GM12864 (cell line): ENCODE data around the gene FAM180A.
"Not testable (repeated sequence)": the region's sequence is repeated elsewhere in the genome, so short reads cannot be mapped to it uniquely, and the experiment has no call there.

ENCODE experiments used
- DNase-seq: peaks from one replicate; pipeline ENCODE4 v3.0.0-alpha.2; 2011; ENCODE audit warnings: low read depth
- H3K4me3 ChIP-seq: 2 replicates; pipeline ENCODE4 v1.5.1; 2011; ENCODE audit warnings: mild to moderate bottlenecking, low read depth, low read length, control low read depth
- CTCF ChIP-seq: IDR thresholded peaks from 2 replicates; pipeline ENCODE4 v1.5.1; 2011; ENCODE audit warnings: low read depth, mild to moderate bottlenecking, moderate library complexity, low read length, control low read depth, inconsistent platforms; ENCODE audit errors: missing control alignments

Gene FAM180A

DNA sequence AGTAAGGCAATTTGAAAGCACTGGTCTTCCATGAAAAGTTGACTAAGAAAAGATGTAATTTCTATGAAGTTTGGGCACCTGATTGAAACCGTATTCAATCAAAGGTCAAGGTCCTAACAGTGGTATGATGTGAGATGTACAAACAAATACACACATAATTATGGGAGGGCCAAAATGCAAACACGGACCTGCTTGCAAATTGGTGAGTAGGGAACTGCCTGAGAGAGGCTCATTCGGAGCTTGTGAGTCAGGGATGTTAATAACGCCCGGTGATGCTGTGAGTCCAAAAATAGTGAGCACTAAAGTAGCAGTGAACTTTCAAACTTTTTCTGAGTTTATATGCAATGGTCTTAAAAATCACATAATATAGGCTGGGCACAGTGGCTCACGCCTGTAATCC lies 34.2 kb upstream of the FAM180A start:
- no peak for TF ChIP-seq CTCF
- H3K4me3 ChIP-seq, result no peak overlapping the region

DNA sequence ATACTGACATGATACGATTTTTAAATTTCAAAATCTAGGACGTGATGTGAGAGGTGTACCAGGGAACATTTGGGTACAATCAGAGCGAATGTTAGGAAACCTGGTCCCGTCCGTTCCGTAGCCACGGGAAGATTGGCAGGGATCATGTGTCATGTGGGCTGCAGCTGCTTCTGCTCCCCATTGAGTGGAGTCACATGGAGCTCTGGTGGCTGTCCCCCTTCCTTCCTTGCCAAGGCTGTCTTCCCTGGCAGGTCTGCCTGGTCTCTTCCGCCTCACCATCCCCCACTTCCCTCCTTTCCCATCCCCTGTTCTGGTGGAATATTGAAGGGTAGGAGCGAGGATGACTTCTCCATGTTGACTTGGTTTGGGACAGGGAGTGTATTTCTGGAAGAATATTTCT lies 33.8 kb upstream of the FAM180A start:
- DNase-seq, result no peak
- no peak for TF ChIP-seq CTCF
- H3K4me3 ChIP-seq, result no peak overlapping the region

More for the DNA sequence above, 34.2 kb upstream of the FAM180A start:
- DNase-seq, result no peak

DNA sequence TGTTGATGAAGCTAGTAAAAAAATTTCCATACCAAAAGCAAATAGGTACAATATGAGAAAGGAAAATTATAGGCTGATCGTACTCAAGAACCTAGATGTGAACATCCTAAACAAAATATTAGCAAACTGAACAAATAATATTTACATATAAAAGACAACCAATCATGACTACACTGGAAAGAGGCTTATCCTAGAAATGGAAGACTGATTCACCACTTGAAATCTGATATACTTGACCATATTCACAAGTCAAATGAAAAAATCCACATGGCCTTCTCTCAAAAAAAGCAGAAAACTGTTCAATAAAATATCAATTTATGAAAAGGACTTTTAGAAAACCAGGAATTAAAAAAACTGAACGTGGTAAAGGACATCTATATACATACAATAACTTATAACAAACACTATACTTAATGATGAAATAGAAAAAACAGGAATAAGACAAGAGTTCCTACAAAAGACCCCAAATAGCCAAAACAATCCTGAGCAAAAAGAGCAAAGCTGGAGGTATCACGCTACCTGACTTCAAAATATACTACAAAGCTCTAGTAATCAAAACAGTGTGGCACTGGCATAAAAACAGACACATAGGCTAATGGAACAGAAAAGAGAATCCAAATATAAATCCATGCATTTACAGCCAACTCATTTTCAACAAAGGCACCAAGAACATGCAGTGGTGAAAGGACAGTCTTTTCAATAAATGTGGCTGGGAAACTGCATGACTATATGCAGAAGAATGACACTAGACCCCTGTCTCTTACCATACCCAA lies 29.2 kb upstream of the FAM180A start:
- H3K4me3 ChIP-seq, result no peak overlapping the region
- no peak for DNase-seq
- TF ChIP-seq CTCF, result no peak

GRCh38 chr7:135775915-135776314 lies 27.3 kb upstream of the FAM180A start:
- H3K4me3 ChIP-seq, DNase-seq: not testable (repeated sequence)

GRCh38 chr7:135775230-135775629 lies 26.6 kb upstream of the FAM180A start:
- no peak for TF ChIP-seq CTCF
- no peak overlapping the region for H3K4me3 ChIP-seq
- DNase-seq, result no peak

DNA sequence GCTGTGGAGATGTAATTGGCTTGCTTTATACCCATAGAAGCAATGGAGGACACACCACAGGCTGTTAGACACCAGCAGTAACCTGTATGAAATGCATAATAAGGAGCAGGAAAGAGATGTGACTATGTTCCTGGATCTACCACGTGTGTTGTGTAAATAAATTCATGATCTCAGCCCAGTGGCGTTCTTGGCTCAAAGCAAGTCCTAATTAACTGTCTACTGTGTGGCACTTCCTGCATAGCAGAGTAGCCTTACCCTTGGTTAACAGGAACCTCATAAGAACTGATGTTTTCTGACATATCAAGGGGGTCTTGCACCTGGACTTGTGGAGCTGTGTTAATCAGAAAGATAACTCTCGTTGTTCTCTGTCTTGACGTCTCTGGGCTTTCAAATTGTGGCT lies 25.7 kb upstream of the FAM180A start:
- DNase-seq, result no peak
- no peak for TF ChIP-seq CTCF

DNA sequence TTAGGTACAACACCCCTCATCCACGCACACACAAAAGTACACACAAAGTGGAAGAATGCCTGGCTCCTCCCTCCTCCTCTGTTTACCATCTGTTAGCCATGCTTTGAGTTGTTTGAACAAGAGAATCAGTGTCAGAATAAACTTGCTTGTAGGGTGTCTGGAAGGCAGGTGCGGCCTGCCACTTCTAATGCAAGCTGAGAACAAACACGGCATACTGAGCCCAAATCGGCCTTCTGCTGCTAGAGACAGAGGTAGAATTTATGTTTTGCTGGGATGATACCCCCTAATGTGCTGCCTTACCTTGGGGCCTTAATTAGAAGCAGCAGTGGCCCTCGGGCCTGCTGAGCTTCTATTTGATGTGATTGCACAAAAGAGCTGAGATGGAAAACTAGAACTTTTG lies 24.9 kb upstream of the FAM180A start:
- H3K4me3 ChIP-seq, result no peak overlapping the region
- TF ChIP-seq CTCF, result no peak
- no peak for DNase-seq

More for the DNA sequence above, 25.7 kb upstream of the FAM180A start:
- H3K4me3 ChIP-seq, result no peak overlapping the region
